ENCODE measurements around the gene ARMC9.

GRCh38 chr2:231245249-231246094, 47.0 kb downstream of the ARMC9 start:
- TF ChIP-seq CTCF (IDR thresholded peaks at IDR 0.05), result peak in 4 of 5 experiments; percentile 15 to 33 (median 22)
- no peak for TF ChIP-seq EP300 (IDR thresholded peaks at IDR 0.05; ENCODE audit: low read depth)
